Stimulated activated CD8-positive, alpha-beta memory T cell treated with anti-CD3 and anti-CD28 coated beads, Interleukin-12 subunit alpha, Interleukin-12 subunit beta, amount 100 ng/mL, for 24 hours (primary cell): ENCODE measurements around the gene ARID3A.
"Not testable (repeated sequence)": the region's sequence is repeated elsewhere in the genome, so short reads cannot be mapped to it uniquely, and the experiment has no call there.

Experiments used
- DNase-seq: peaks from one replicate; pipeline ENCODE4 v3.0.0-alpha.2; 2020; ENCODE audit errors: extremely low read depth

Gene ARID3A

DNA sequence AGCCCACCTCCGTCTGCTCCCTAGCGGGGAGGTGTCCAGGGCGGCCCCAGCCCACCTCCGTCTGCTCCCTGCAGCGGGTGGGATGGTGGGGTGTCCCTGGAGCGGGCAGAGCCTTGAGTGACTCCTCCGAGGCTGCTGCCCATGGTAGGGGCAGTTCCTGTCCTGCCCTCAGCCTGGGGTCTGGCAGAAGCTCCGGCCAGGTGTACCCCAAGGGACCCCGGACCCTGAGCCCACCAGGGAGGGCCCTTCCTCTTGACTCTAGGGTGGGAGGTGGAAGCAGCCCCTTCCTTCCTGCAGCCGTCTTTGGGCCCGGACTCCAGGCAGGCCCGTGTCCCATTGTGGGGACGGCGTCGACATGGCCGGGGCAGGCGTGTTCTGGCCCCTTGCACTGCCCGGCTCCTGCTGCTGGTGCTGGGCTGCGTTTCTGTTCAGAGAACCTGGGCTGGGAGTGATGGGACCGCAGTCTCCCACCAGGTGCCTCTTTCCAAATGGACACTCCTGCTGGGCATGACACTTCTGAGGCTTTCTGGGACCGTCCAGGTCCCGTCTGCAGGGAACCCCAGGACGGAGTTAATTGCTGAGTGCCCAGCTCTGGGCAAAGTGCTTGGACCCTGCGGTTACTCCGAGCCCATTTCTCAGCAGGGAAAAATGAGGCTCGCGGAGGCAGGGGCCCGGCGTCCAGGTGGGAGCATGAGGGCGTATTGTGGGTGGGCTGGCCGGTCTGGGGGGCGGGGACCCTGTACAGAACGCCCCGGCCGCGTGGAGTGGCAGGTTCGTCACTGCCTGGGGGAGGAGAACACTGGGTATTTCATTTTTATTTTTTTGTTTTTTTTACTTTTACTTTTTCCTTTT lies 19.8 kb downstream of the ARID3A start:
- no peak for DNase-seq

DNA sequence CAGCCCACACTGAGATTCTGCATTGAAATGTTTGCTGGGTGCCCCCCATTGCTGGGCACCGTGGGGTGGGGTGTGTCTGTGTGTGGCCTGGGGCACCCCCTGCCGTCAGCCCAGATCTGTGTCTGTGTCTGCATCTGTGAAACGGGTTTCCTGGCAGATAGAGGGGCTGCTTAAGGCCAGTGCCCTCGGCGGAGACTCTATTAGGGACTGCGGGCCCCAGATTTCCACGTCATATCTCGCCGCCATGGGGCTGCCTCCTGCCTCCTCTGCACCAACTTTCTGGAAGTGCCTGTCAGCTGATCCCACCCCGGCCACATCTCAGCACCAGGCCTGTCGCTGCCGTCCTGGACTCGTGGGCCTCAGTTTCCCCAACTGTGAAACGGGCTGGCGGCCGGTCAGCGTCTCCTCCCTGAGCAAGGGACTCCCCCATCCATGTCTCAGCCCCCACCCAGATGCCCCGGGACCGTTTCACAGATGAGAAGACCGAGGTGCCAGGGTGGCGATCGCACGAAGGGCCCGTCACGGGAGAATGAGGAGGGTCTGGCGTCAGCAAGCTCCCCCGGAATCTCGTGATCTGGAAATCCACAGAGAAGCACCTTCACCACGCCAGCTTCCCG lies 21.4 kb downstream of the ARID3A start:
- DNase-seq = no peak

DNA sequence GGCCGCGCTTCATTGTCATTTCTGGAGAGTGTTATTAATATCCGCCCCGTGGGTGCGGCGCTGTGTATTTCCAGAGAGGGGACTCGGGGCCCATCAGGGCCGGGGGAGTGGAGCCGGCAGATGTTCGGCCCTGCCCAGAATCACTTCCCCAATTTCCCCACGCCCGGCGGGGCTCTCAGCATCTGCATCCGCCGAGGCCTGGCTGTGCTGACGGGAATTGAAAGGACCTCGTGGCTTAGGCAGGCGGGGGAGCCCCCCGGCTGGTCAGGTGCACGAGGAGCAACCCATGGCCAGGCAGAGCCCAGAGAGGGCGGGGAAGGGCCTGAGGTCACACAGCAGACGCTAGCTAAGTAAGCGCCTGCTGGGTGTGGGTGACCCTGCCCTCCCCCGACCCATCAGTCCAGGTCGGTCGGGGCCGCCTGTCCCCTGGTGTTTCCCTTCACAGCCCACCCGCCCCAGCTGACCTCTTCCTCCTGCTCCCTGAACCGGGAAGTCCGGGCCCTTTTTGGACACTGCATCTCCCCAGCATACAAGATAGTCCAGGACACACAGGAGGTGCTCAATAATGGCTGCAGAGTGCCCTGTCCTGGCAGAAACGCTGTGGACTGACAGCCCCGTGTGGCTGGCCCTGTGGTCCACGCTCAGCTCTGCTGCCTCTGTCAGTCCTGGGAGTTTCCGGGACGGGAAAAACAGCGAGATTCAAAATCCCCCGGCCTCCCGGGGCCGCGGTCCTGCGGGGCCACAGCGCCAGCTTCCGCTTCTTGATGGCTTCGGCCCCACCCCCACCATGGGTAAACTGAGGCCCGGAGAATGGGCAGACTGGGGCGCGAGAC lies 22.1 kb downstream of the ARID3A start:
- no peak for DNase-seq

DNA sequence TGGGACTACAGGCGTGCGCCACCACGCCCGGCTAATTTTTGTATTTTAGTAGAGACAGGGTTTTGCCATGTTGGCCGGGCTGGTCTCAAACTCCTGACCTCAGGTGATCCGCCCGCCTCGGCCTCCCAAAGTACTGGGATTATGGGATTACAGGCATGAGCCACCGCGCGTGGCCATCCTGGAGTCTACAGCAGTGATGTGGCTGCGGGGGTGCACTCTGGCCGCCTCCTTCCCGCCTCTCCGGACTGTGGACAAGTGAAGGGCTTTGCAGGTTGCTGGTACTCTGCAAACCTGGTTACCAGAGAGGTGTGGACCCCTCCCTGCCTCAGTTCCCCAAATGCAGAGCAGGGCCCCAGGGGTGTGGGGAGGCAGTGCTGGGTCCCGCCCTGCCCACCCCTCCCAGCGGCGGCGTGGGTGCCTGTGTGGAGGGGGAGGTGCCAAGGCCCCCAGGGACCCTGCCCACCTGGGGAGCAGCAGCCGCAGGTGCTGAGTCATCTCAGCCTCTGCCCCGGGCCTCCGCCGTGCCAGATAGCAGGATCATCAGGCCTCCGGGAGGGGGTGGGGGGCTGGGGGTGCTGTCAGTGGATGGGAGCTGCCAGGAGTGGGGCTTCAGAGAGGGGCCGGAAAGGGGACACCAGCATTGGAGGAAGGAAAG lies 23.1 kb downstream of the ARID3A start:
- no peak for DNase-seq

DNA sequence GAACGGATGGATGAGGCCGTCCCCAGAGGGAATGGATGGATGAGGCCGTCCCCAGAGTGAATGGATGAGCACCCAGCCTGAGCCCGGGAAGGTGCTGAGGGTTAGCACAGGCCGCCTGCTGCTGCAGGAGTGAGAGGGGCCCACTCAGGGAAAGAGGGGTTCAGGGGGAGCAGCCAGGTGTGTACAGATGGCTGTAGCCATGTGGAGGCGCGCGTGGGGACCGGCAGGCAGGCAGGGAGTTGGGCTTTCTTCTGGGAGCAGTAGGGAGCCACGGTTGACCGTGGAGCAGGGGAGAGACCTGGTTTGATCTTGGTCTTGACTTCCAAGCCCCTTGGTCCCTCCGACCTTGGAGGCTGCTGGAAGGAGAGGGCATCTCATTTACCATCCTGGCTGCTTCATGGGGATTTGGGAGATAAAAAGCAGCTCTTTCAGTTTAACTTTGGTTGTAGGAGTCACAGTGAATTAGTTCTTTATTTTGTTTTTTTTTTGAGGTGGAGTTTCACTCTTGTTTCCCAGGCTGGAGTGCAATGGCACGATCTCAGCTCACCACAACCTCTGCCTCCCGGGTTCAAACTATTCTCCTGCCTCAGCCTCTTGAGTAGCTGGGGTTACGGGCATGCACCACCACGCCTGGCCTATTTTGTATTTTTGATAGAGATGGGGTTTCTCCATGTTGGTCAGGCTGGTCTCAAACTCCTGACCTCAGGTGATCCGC lies 24.7 kb downstream of the ARID3A start:
- no peak for DNase-seq

DNA sequence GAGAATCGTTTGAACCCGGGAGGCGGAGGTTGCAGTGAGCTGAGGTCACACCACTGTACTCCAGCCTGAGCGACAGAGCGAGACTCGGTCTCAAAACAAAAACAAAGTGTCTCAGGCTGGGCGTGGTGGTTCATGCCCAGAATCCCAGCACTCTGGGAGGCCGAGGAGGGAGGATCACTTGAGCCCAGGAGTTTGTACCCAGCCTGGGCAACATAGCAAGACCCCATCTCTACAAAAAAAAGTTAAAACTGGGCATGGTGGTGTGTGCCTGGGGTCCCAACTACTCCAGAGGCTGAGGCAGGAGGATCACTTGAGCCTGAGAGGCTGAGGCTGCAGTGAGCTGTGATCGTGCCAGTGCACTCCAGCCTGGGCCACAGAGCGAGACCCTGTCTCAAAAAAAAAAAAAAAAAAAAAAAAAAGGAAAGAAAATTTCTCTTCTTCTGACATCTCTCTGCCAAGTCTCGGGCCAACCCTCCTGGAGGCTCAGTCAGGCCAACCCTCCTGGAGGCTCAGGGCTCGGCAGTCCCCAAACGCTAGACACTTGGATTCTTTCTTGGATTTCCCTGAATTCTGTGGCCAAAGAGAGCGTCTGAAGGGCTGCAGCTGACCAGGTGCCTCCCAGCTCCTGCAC lies 26.3 kb downstream of the ARID3A start:
- no peak for DNase-seq

DNA sequence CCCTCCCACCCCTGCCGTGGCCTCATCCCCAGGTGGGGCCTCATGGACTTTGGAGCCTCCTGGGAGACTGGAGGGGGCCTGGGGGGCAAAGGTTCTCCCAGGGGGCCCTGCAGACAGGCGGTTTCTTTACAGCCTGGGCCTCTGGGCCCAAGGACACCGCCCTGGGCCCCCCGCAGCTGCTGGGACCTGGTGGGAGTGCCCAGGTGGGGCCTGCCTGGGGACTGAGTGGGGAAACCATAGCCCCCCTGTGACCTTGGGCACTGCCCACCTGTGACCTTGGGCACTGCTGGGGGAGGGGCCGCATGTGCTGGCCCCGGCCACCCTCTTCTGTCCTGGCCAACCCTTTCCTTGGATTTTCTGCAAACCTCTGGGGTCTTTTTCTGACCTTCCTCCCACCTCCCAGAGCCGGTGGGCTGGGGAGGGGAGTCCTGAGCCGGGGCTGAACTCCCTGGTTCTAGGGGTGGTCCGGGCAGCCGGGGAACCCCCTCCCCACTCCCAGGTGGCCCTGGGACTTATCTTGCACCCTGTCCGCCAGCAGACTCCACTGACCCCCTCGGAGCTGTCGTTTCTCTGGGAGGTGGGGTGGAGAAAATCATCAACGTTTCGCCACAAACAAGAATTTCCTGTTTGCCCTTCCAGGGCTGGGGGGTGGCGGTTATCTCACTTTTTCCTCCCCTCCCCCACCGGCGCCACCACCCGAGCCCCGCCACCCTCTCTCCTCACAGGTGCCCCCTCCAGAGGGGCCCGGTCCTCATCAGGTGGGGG lies 27.0 kb downstream of the ARID3A start:
- no peak for DNase-seq

DNA sequence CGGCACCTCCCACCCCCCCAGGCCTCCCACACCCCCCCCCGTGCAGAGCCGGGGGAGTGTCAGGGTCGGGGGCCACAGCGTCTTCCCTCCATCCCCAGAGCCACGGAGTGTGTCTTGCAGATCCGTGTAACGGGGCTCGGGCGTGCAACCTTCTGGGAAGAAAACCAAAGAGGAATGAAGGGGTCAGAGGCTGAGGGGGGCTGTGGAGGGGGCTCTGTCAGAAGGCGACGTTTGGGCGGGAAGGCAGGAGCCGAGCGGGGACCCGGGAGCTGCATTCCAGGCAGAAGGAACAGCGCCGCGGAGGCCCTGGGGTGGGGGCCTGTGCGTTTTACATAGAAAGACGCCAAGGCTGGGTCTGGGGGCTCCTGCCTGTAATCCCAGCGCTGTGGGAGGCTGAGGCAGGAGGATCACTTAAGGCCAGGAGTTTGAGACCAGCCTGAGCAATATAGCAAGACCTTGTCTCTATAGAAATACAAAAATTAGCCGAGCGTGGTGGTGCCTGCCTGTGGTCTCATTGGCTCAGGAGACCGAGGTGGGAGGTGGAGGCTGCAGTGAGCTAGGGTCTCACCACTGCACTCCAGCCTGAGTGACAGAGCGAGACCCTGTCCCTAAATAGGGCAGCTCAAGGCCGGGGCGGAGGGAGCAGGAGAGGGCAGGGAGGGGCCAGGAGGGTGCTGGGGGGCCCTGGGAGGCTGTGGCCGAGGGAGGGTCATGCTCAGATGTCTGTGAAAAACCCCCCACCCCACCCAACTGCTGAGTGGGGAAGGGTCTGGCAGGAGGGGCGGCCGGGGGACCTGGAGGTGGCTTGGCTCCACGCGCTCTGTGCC lies 27.8 kb downstream of the ARID3A start:
- DNase-seq = no peak

DNA sequence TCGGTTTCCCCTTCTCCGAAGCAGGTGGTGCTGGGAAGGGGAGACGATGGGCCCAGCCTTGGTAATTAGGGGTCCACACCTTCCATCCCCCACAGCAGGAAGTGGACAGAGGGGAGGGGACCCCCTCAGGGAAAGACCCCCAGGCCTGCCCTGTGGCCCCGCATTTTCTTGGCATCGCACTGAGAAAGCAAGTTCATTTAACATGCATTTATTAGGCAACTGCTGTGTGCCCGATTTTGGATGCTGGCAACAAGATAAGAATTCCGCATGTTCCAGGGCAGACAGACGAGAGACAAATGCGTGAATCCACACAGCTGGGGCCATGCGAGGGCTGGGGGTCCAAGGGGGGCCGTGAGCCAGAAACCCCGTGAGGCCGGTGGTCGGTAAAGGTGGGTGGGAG lies 28.4 kb downstream of the ARID3A start:
- no peak for DNase-seq

DNA sequence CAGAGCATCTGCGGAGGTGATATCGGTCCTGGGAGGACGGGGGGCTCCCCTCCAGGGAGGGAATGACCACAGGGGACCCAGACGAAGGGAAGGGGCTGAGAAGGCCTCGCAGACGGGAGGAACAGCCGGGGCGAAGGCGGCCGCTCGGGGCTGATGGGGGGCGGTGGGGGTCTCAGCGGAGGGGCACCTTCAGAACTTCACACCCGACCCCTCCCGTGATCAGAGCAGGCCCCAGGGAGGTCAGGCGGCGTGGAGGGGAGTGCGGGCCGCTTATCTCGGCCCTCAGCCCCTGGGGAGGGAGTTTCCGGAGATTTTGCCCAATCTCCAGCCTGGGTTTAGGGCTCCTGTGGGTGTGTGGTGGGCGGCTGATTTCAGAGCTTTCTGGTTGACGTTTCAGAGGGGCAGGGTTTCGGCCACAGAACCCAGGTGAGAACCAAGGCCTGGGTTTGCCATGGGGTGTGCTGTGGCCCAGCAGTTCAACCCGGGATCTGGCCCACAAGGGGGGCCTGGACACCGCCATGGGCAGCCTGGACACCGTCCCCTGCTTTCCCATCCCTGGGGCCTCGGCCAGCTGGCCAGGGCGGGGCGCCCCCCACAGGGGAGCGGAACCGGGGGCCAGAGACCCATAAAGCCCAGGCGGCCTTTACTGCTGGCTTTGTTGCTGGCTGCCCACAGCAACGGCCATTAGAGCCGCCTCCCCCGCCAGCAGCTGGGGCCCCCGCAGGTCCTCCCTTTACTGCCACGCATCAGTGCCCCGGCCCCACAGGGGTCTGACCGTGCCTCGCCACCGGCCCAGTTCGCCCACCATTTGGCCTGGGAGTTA lies 29.0 kb downstream of the ARID3A start:
- no peak for DNase-seq

DNA sequence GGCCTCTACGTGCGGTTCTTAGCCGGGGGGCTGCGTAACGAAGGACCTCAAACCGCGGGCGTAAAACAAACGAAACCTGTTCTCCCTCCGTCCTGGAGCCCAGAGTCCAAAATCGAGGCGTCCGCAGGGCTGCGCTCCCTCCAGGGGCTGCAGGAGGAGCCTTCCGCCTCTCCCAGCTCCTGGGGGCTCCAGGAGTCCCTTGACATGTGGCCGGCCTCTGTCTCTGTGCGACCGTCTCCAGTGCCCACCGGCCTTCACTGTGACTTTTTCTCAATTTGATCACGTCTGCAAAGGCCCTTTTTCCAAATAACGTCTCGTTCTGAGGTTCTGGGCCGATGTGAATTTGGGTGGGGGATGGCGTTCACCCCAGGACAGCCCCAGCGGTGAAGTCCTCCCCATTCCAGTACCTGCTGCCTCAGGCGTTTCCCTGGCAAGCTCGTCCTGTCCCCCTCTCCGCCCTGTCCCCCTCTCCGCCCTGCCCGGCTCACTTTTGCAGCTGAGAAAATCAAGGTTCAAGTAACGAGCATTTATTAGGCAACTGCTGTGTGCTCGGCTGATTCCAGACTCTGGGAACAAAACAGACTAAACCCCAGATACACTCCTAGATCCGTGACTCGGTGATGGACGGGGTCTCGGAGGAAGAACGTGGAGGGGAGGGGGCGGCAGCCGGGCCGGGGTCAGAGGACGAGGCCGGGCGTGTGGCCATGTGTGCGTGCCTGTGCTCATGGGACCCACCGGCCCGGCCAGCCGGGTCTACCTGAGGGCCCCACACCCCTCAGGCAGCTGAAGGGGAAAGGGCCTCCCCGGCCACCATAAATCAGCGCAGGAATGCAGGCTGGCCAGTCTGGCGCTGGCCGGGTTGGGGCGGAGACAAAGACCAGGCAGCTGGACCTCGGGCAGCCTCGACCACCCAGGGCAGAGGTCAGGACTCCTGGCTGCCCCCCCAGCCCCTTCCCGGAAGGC lies 30.2 kb downstream of the ARID3A start:
- no peak for DNase-seq

DNA sequence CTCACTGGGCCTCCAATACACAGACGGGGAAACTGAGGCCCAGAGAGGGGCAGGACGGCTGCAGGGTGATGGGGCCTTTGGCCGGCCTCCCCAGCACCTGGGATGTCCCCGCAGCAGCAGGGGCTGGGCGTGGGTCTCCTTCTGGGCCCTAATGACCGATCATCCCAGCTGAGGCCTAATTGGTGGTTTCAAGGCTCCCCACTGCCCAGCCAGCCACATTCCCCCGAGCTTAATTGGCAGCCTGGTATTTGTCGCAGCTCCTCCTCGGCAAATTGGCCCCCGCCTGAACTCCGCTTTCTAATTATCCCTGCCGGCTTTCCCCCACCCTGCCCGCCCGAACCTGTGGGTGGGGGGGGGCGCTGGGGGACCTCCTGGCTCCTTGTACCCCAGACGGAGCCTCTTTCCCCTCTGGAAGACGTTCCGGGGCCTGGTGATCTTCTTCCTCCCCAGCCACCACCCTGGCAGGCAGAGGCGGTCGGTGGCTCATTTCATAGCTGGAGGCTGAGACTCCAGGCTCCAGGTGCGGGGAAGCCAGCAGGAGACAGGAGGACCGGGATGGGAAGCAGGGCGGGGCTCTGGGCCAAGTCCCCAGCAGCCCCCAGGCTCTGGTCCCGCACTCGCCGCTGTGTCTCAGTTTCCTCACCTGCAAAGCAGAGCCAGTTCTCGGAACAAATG lies 31.1 kb downstream of the ARID3A start:
- DNase-seq = no peak

DNA sequence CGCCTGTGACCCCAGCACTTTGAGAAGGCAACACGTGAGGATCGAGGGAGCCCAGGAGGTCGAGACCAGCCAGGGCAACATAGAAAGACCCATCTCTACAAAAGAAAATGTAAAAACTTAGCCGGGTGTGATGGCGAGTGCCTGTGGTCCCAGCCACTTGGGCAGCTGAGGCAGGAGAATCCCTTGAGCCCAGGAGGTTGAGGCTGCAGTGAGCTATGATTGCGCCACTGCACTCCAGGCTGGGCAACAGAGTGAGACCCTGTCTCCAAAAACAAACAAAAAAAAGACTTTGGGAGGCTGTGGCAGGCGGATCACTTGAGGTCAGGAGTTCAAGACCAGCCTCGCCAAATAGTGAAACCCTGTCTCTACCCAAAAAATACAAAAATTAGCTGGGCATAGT lies 31.7 kb downstream of the ARID3A start:
- not testable (repeated sequence) for DNase-seq

DNA sequence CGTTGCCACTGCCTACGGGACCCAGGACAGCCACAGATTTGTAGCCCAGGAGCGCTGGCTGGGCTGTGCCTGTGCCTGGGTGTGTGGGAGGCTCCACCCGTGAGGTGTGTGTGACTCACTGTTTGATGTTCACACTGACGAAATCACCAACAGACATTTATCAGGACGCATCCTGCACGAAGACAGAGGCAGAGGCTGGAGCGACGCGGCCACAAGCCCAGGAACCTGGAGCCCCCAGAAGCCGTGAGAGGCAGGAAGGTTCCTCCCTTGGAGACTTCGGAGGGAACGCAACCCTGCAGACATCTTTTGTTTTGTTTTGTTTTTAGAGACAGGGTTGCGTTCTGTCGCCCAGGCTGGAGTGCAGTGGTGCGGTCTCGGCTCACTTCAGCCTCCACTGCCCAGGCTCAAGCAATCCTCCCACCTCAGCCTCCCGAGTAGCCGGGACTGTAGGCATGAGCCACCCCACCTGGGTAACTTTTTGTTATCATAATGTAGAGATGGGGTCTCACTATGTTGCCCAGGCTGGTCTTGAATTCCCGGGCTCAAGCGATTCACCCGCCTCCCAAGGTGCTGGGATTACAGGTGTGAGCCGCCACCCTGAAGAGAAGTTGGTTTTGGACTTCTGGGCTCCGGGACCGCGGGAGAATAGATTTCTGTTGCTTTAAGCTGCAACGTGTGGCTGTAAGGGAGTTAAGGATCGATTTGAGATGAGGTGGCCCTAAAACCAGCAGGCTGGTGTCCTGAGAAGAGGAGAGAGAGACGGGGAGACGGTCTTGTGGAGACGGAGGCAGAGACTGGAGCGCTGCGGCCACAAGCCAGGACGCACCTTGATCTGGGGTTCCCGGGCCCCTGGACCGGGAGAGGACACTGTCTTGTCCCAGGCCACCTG lies 33.4 kb downstream of the ARID3A start:
- no peak for DNase-seq

DNA sequence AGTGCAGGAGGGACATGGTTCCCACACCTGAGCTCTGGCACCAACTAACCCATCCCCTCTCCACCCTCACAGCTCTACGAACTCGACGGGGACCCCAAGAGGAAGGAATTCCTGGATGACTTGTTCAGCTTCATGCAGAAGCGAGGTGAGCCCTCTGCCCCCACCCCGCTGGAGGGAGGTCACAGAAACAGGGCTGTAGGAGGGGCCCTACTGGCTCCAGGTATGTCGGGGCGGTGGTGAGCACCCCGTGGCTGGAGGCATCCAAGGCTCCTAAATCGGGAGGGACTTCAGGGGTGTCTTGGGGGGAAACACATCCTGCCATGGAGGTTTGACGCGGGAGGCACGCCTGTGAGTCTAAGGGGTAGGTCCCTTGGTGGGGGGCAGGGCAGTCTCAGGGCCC lies 34.2 kb downstream of the ARID3A start:
- DNase-seq = no peak

DNA sequence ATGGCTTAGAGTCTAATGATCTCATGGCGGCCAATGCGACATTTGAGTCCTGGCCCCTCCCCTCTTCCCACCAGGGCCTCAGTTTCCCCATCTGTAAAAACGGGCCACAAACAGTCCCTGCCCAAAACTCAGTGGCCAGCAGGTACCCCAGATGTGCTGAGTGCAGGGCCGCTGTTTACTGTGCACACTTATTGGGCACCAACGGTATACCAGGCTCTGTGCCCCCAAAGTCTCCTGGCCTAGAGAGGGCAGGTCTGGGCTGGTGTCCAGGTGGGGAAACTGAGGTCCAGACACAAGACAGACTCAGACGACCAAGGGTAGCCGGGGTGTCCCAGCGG lies 34.7 kb downstream of the ARID3A start:
- DNase-seq = no peak
